ENCODE measurements around the gene PKD1.
"Not testable (repeated sequence)": the region's sequence is repeated elsewhere in the genome, so short reads cannot be mapped to it uniquely, and the experiment has no call there.

PKD1 gene

GRCh38 chr16:2150418-2151187 lies 14.9 kb upstream of the PKD1 start:
- no peak for DNase-seq (ENCODE audit: low spot score)

DNA sequence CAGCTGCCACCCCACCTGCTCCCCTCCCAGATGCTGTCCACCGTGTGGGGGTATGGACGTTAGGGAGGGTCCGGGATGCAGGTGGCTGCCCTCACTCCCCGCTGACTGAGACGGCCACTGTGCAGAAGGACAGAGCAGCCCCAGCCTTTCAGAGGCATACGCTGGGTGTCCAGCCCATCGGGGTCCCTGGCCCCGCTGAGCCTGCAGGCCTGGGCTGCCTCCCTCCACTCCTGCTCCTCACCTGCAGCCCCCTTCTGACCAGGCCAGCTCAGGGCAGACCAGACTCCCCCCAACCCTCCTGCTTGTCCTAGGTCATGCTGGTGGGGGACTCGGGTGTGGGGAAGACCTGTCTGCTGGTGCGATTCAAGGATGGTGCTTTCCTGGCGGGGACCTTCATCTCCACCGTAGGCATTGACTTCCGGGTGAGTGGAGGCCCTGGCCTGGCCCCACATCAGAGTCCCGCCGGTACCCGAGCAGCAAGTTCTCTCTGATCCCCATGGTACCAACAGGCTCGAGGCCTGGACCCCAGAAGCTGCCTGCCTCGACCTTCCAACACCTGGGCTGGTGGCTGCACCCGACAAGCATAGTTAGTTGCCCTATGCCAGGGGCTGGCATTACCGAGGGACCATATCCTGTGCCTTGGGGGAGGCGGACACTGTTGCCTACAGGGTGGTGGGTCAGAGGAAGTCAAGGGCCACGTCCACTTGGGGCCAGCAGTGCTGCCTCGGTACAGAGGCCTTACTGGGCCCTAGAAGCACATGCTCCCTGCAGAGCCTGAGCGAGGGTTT lies 14.1 kb upstream of the PKD1 start:
- no peak for DNase-seq (ENCODE audit: low spot score)

DNA sequence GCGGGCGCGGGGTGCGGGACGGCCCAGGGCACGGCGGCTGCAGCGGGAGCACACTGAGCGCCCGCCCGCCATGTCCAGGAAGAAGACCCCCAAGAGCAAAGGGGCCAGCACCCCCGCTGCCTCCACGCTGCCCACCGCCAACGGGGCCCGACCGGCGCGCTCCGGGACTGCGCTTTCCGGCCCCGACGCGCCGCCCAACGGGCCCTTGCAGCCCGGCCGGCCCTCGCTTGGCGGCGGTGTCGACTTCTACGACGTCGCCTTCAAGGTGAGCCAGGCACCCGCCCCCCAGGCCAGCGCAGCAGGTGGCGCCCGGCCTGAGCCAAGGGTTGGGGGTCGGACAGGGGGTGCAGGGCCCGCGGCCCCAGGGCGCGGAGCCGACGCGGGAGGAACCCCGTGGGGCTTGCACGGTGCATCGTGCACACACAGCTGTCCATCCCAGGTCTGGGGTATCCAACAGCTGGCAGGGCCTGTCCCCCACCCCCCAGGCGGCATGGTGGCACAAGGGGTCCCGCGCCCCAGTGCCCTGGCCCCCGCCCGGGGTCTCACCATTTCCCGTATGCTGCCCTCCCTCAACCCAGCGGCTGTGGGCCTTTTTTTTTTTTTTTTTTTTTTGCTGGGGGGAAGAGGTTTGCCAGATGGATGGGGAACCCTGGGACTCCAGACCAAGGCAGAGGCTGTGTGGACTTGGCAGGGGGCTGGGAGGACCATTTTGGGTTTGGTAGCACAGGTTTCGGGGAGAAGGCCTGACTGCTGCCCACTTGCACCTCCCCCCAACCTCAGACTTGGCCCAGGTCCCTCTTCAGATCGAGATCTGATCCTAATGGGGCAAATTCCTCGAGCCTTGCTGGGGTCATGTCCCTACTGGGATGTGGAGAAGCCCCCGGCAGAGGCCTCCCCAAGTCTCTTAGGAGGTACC lies 13.3 kb upstream of the PKD1 start:
- no peak for DNase-seq (ENCODE audit: low spot score)

GRCh38 chr16:2147981-2148671 lies 12.4 kb upstream of the PKD1 start, which contains the start of gene RAB26:
RAB26 (plus strand) TSS chr16:2148625; CDS start chr16:2148784, 159 bp downstream.
- DNase-seq (ENCODE audit: low spot score): peak; percentile 73

DNA sequence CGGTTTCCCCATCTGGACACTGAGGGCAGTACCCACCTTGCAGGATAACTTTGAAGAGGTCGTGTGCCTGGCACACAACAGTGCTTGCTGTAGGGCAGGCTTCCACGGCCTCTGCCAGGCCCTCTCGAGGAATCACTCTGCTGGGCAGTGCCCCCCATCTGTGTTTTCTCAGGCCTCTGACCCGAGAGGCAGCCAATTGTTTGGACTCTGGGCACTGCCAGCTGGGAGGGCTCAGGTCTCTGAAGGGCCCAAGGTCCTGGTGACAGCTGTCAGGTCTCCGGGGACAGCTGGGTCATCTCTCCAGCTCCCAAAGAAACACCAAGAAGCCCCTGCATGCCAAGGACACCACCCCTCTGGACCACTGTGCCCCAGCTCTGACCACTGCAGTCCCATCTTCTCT lies 11.7 kb upstream of the PKD1 start:
- no peak for DNase-seq (ENCODE audit: low spot score)

DNA sequence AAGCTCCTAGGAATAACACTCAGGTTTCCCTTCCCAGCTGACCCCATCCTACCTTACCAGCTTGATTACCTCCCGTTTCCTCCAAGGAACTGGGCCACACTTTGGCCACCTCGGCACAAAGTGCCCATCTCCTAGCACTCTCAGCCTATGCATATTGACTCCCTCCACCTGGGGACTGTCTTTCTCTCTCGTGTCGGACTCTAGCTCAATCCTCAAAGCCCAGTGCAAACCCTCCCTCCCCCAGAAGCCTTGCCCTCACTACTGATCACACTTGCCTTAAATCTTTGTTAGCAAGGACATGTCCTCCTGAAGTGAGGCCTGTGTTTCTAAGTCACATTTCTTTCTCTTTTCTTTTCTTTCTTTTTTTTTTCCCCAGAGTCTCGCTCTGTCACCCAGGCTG lies 10.1 kb upstream of the PKD1 start:
- no peak for DNase-seq (ENCODE audit: low spot score)

GRCh38 chr16:2143878-2144485 lies 8.3 kb upstream of the PKD1 start:
- DNase-seq (ENCODE audit: low spot score): no peak

GRCh38 chr16:2142942-2143877 lies 7.5 kb upstream of the PKD1 start:
- no peak for DNase-seq (ENCODE audit: low spot score)

DNA sequence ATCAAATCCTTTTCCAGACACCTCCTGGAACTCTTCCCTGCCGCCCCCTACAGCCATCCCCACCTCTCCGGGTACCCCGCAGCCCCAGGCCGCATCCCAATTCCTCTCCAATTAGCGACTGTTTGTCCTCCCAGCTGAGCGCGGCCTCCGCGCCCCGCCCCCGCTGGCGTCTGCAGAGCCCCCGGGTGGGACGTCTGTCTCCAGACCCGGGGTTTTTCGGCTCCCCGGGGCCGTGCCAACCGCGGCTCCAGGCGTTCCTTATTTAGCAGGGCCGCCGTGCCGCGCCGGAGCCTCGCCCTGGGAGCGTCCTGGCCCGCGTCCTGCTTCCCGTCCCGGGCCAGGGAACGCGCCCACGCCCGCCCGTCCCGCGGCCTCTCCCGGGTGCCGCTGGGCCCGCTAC lies 627 bp downstream of the PKD1 start:
- DNase-seq (ENCODE audit: low spot score): not testable (repeated sequence)

GRCh38 chr16:2133797-2134196 lies 1.9 kb downstream of the PKD1 start:
- not testable (repeated sequence) for DNase-seq (ENCODE audit: low spot score)

DNA sequence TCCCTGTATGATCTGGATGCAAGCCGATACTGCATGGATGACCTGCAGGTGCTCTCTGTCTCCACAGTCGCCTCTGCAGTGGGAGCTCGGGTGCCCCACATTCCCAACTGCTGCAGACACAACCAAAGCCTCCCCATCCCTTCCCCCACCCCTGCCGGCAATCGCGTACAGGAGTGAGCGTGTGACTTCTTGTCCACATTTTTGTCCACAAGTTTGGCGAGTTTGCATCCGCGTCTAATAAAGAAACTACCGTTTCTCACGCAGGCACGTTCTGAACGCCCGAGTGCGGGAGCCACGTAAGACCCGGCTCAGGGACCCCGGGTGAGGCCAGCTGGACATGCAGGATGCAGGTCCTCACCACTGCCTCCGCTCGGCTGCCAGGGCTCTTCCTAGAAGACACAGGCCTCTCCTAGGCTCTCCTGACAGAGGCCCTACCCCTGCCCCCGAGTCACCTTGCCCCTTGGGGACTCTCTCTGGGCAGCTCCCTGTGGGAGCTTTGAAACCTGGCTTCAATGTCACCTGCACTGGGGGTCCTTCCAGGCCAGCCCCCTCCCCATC lies 5.7 kb downstream of the PKD1 start:
- DNase-seq (ENCODE audit: low spot score): not testable (repeated sequence)

GRCh38 chr16:2129251-2129650 lies 6.4 kb downstream of the PKD1 start:
- not testable (repeated sequence) for DNase-seq (ENCODE audit: low spot score)

DNA sequence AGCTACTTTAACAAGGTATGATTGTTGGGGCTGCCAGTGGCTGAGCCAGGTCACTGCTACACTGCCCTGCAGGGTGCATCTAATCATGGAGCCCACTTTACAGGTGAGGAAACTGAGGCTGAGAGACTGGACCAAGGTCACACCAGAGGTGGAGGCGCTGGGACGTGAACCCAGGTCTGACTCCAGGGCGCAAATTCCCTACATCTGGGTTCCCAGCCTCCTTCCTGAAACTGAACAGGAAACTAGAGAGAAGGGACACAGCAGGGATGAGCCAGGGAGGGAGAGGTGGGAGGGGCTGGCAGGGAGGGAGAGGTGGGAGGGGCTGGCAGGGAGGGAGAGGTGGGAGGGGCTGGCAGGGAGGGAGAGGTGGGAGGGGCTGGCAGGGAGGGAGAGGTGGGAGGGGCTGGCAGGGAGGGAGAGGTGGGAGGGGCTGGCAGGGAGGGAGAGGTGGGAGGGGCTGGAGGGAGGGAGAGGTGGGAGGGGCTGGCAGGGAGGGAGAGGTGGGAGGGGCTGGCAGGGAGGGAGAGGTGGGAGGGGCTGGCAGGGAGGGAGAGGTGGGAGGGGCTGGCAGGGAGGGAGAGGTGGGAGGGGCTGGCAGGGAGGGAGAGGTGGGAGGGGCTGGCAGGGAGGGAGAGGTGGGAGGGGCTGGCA lies 7.9 kb downstream of the PKD1 start:
- not testable (repeated sequence) for DNase-seq (ENCODE audit: low spot score)

DNA sequence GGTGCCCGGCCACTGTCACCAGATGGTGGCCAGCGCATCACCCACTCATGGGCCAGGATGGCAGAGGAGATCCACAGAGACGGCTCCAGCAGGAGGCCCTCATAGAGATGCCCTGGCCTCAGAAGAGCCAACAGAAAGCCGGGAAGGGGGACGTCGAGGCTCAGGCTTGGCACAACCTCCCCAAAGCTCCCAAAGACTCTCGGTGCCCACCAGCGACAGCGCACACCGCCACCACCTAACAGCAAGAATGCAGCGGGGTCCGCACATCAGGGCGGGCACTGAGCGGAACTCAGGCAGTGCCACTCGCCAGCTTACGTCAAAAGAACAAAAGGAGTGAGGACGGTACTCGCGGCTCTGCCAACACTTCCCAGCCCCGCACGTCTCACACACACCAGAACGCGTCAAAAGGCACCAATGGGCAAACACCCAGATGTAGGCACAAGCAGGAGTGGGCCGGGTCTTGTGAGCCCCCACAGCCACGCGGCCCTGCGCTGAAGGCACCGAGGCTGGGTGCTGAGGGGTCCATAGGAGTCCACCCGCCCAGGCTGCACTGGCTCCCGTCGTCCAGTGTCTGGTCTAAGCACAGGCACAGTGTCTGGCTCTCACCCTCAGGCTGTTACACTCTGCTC lies 8.7 kb downstream of the PKD1 start:
- DNase-seq (ENCODE audit: low spot score): not testable (repeated sequence)

- not testable (repeated sequence) for DNase-seq (ENCODE audit: low spot score)
Measured at GRCh38 chr16:2126161-2126743, 9.4 kb downstream of the PKD1 start.

GRCh38 chr16:2125609-2126008 lies 10.1 kb downstream of the PKD1 start:
- DNase-seq (ENCODE audit: low spot score): not testable (repeated sequence)

DNA sequence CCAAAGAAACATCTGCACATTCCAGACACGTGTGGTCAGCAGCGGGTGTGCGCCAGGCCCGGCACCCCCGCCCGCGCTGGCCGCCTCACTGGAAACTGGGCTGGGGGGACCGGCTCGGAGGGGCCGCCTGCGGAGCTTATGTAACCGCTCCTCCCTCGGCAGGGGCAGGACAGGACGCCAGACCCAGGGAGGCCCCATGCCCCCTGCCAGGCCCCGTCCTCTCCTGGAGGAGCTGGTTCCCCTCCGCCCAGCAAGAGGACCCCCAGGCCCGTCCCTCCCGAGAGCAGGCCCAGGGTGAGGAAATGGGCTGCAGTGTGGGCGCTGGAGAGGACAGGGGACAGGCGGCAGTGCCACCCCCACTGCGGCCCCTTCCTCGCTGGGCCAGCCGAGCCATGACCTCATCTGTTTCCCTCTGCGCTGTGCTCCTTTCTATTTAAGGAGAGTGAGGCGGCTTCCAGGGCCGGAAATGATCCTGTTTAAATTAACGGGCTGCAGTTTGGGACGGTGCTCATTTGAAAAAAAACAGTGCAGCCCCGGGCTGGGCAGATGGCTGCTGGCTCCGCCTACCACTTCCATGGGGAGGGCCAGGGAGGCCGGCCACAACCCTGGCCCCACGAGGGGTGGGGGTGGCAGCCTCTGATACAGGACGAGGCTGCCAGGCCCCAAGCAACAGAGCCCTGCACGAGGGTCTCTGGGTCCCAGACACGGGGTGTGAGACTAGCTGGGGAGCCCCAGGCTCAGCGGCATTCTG lies 10.8 kb downstream of the PKD1 start:
- peak; percentile 9 for DNase-seq (ENCODE audit: low spot score)

GRCh38 chr16:2124377-2124693 lies 11.4 kb downstream of the PKD1 start:
- not testable (repeated sequence) for DNase-seq (ENCODE audit: low spot score)

All from AG08395 (cell line).